Hematopoietic multipotent progenitor cell treated with erythropoietin and hydrocortisone succinate and interleukin-3 and kit ligand, for 8 days (in vitro differentiated cells): ENCODE measurements around the gene TMEM212.
"Not testable (repeated sequence)": the region's sequence is repeated elsewhere in the genome, so short reads cannot be mapped to it uniquely, and the experiment has no call there.

ENCODE experiments used
- DNase-seq: peaks from one replicate; pipeline ENCODE4 v3.0.0-alpha.2; 2015

Gene TMEM212

GRCh38 chr3:171835116-171835515 is 8.0 kb upstream of the TMEM212 start:
- DNase-seq = no peak

GRCh38 chr3:171835613-171836012 is 7.5 kb upstream of the TMEM212 start:
- DNase-seq = no peak

GRCh38 chr3:171836855-171837254 is 6.3 kb upstream of the TMEM212 start:
- no peak for DNase-seq

GRCh38 chr3:171837698-171838097 is 5.5 kb upstream of the TMEM212 start:
- DNase-seq = no peak

- no peak for DNase-seq
Observed at GRCh38 chr3:171838218-171838720, 4.9 kb upstream of the TMEM212 start.

- no peak for DNase-seq
Observed at GRCh38 chr3:171839270-171839669, 3.9 kb upstream of the TMEM212 start.

GRCh38 chr3:171840445-171840810 is 2.7 kb upstream of the TMEM212 start:
- no peak for DNase-seq

- no peak for DNase-seq
Observed at GRCh38 chr3:171840811-171841619, 2.1 kb upstream of the TMEM212 start.

- DNase-seq = peak; percentile 23
Observed at GRCh38 chr3:171841620-171842000, 1.5 kb upstream of the TMEM212 start.

GRCh38 chr3:171844873-171845272 is 1.7 kb downstream of the TMEM212 start:
- DNase-seq = no peak

- DNase-seq = no peak
Observed at GRCh38 chr3:171845481-171846284, 2.5 kb downstream of the TMEM212 start.

GRCh38 chr3:171846597-171846996 is 3.4 kb downstream of the TMEM212 start:
- no peak for DNase-seq

GRCh38 chr3:171847133-171847532 is 4.0 kb downstream of the TMEM212 start:
- DNase-seq = no peak

- no peak for DNase-seq
Observed at GRCh38 chr3:171847595-171848259, 4.6 kb downstream of the TMEM212 start.

- DNase-seq = no peak
Observed at GRCh38 chr3:171849617-171850319, 6.6 kb downstream of the TMEM212 start.

GRCh38 chr3:171850320-171850959 is 7.3 kb downstream of the TMEM212 start:
- DNase-seq = peak; percentile 34

GRCh38 chr3:171850960-171851659 is 8.0 kb downstream of the TMEM212 start:
- no peak for DNase-seq

- no peak for DNase-seq
Observed at GRCh38 chr3:171851660-171852058, 8.5 kb downstream of the TMEM212 start.

GRCh38 chr3:171854649-171855305 is 11.6 kb downstream of the TMEM212 start:
- no peak for DNase-seq

GRCh38 chr3:171858770-171859169 is 15.6 kb downstream of the TMEM212 start:
- DNase-seq = not testable (repeated sequence)
